GM12891 (cell line): Measurements from ENCODE around the gene GMNC.

ENCODE experiments used
- POLR2A ChIP-seq: IDR thresholded peaks from 2 replicates; pipeline ENCODE4 v1.6.1; 2011; ENCODE audit warnings: low read depth, low read length, control low read depth
- POLR2AphosphoS5 ChIP-seq: IDR thresholded peaks from 2 replicates; pipeline ENCODE4 v1.6.1; 2011; ENCODE audit warnings: low read depth, low read length, control low read depth

- TF ChIP-seq POLR2AphosphoS5 (no peak), POLR2A (no peak)
Measured at GRCh38 chr3:190826018-190826417, 36.5 kb downstream of the GMNC start.
